Measurements from ENCODE around the gene ITPK1.

Gene ITPK1

GRCh38 chr14:93018366-93018765 is 97.4 kb downstream of the ITPK1 start:
- ATAC-seq (replicated peaks) = no peak
- H3K9me3 Mint-ChIP-seq = no peaks in the 10 kb centered on the region
- peak overlapping the region; percentile 61 to 84 for H3K27ac Mint-ChIP-seq
- peaks cover 38% of the 10 kb centered on the region in 2 donors for H3K4me1 Mint-ChIP-seq (ENCODE audit: low read depth in 2 of 2)
- DNase-seq = no peak
- H3K4me3 Mint-ChIP-seq = no peak overlapping the region
- H3K27me3 Mint-ChIP-seq = no peaks in the 10 kb centered on the region
- H3K36me3 Mint-ChIP-seq (ENCODE audit: insufficient read depth) = peaks cover 11% of the 10 kb centered on the region

- H3K27me3 Mint-ChIP-seq = no peaks in the 10 kb centered on the region
- no peaks in the 10 kb centered on the region for H3K9me3 Mint-ChIP-seq
- ATAC-seq (replicated peaks) = no peak
- H3K27ac Mint-ChIP-seq = peak overlapping the region; percentile 61 to 84
- peaks cover 11% of the 10 kb centered on the region for H3K36me3 Mint-ChIP-seq (ENCODE audit: insufficient read depth)
- no peak for DNase-seq
- no peak overlapping the region for H3K4me3 Mint-ChIP-seq
- H3K4me1 Mint-ChIP-seq (ENCODE audit: low read depth in 2 of 2) = peaks cover 39 to 41% of the 10 kb centered on the region in 2 donors
These were observed 97.8 kb downstream of the ITPK1 start for GRCh38 chr14:93017898-93018297.

- H3K27me3 Mint-ChIP-seq = no peaks in the 10 kb centered on the region
- H3K27ac Mint-ChIP-seq = no peak overlapping the region
- no peaks in the 10 kb centered on the region for H3K9me3 Mint-ChIP-seq
- no peak for DNase-seq
- peaks cover 39% of the 10 kb centered on the region in 2 donors for H3K4me1 Mint-ChIP-seq (ENCODE audit: low read depth in 2 of 2)
- no peak for ATAC-seq (replicated peaks)
- H3K36me3 Mint-ChIP-seq (ENCODE audit: insufficient read depth) = peaks cover 11% of the 10 kb centered on the region
- no peak overlapping the region for H3K4me3 Mint-ChIP-seq
These were observed 98.4 kb downstream of the ITPK1 start for GRCh38 chr14:93017301-93017797.

GRCh38 chr14:93016275-93016845 is 99.4 kb downstream of the ITPK1 start:
- H3K27ac Mint-ChIP-seq = peak overlapping the region in 1 of 2 donors; percentile 65
- no peak for ATAC-seq (replicated peaks)
- no peaks in the 10 kb centered on the region for H3K9me3 Mint-ChIP-seq
- H3K36me3 Mint-ChIP-seq (ENCODE audit: insufficient read depth) = peaks cover 11% of the 10 kb centered on the region
- H3K4me3 Mint-ChIP-seq = no peak overlapping the region
- DNase-seq = no peak
- peaks cover 41 to 44% of the 10 kb centered on the region in 2 donors for H3K4me1 Mint-ChIP-seq (ENCODE audit: low read depth in 2 of 2)
- H3K27me3 Mint-ChIP-seq = no peaks in the 10 kb centered on the region

GRCh38 chr14:93015505-93015904 is 100.2 kb downstream of the ITPK1 start:
- Mint-ChIP-seq H3K9me3 (no peaks in the 10 kb centered on the region), H3K4me3 (no peak overlapping the region), H3K4me1 (ENCODE audit: low read depth in 2 of 2) (peaks cover 39% of the 10 kb centered on the region in 2 donors), H3K27ac (peak overlapping the region in 1 of 2 donors; percentile 65), H3K36me3 (ENCODE audit: insufficient read depth) (peaks cover 11% of the 10 kb centered on the region), H3K27me3 (no peaks in the 10 kb centered on the region)
- ATAC-seq (replicated peaks) (no peak), DNase-seq (no peak)

- ATAC-seq (replicated peaks) (no peak), DNase-seq (no peak)
- H3K27me3 Mint-ChIP-seq = no peaks in the 10 kb centered on the region
- H3K4me3 Mint-ChIP-seq = no peak overlapping the region
- H3K27ac Mint-ChIP-seq = peak overlapping the region in 1 of 2 donors; percentile 65
- H3K36me3 Mint-ChIP-seq (ENCODE audit: insufficient read depth) = peaks cover 14% of the 10 kb centered on the region
- H3K9me3 Mint-ChIP-seq = no peaks in the 10 kb centered on the region
- peaks cover 36 to 38% of the 10 kb centered on the region in 2 donors for H3K4me1 Mint-ChIP-seq (ENCODE audit: low read depth in 2 of 2)
These were observed 100.7 kb downstream of the ITPK1 start for GRCh38 chr14:93015064-93015463.

- Mint-ChIP-seq H3K36me3 (ENCODE audit: insufficient read depth) (peaks cover 15% of the 10 kb centered on the region), H3K27me3 (no peaks in the 10 kb centered on the region), H3K4me1 (ENCODE audit: low read depth in 2 of 2) (peaks cover 36 to 37% of the 10 kb centered on the region in 2 donors), H3K4me3 (no peak overlapping the region), H3K27ac (peak overlapping the region; percentile 88 to 90), H3K9me3 (no peaks in the 10 kb centered on the region)
- no peak for ATAC-seq (replicated peaks)
- DNase-seq = no peak
These were observed 101.4 kb downstream of the ITPK1 start for GRCh38 chr14:93014058-93015023.

- Mint-ChIP-seq H3K36me3 (ENCODE audit: insufficient read depth) (peaks cover 11% of the 10 kb centered on the region), H3K9me3 (no peaks in the 10 kb centered on the region), H3K4me3 (no peak overlapping the region), H3K27me3 (no peaks in the 10 kb centered on the region), H3K4me1 (ENCODE audit: low read depth in 2 of 2) (peaks cover 35 to 36% of the 10 kb centered on the region in 2 donors), H3K27ac (peak overlapping the region; percentile 88 to 90)
- no peak for DNase-seq
- ATAC-seq (replicated peaks) = no peak
These were observed 102.6 kb downstream of the ITPK1 start for GRCh38 chr14:93012951-93013719.

GRCh38 chr14:93012506-93012905 is 103.2 kb downstream of the ITPK1 start:
- no peaks in the 10 kb centered on the region for H3K27me3 Mint-ChIP-seq
- DNase-seq (no peak), ATAC-seq (replicated peaks) (no peak)
- no peaks in the 10 kb centered on the region for H3K9me3 Mint-ChIP-seq
- no peak overlapping the region for H3K4me3 Mint-ChIP-seq
- H3K4me1 Mint-ChIP-seq (ENCODE audit: low read depth in 2 of 2) = peaks cover 35 to 37% of the 10 kb centered on the region in 2 donors
- H3K27ac Mint-ChIP-seq = no peak overlapping the region
- H3K36me3 Mint-ChIP-seq (ENCODE audit: insufficient read depth) = peaks cover 11% of the 10 kb centered on the region

GRCh38 chr14:93011650-93012325 is 103.9 kb downstream of the ITPK1 start:
- Mint-ChIP-seq H3K4me3 (no peak overlapping the region), H3K4me1 (ENCODE audit: low read depth in 2 of 2) (peaks cover 33 to 37% of the 10 kb centered on the region in 2 donors), H3K36me3 (ENCODE audit: insufficient read depth) (peaks cover 11% of the 10 kb centered on the region), H3K9me3 (no peaks in the 10 kb centered on the region), H3K27ac (no peak overlapping the region), H3K27me3 (no peaks in the 10 kb centered on the region)
- no peak for ATAC-seq (replicated peaks)
- DNase-seq = no peak

- Mint-ChIP-seq H3K9me3 (no peaks in the 10 kb centered on the region), H3K4me1 (ENCODE audit: low read depth in 2 of 2) (peaks cover 32 to 37% of the 10 kb centered on the region in 2 donors), H3K36me3 (ENCODE audit: insufficient read depth) (peaks cover 11% of the 10 kb centered on the region), H3K27ac (no peak overlapping the region), H3K27me3 (no peaks in the 10 kb centered on the region), H3K4me3 (no peak overlapping the region)
- ATAC-seq (replicated peaks) (no peak), DNase-seq (no peak)
These were observed 104.6 kb downstream of the ITPK1 start for GRCh38 chr14:93011141-93011529.

- H3K27ac Mint-ChIP-seq = no peak overlapping the region
- peaks cover 31 to 37% of the 10 kb centered on the region in 2 donors for H3K4me1 Mint-ChIP-seq (ENCODE audit: low read depth in 2 of 2)
- H3K36me3 Mint-ChIP-seq (ENCODE audit: insufficient read depth) = peaks cover 8% of the 10 kb centered on the region
- no peak for ATAC-seq (replicated peaks)
- no peaks in the 10 kb centered on the region for H3K27me3 Mint-ChIP-seq
- no peak for DNase-seq
- H3K9me3 Mint-ChIP-seq = no peaks in the 10 kb centered on the region
- no peak overlapping the region for H3K4me3 Mint-ChIP-seq
These were observed 105.1 kb downstream of the ITPK1 start for GRCh38 chr14:93010522-93011140.
